ENCODE results near the gene PLEKHM2. TPM values are rescaled to one million over a fixed set of nuclear protein-coding genes. Genes with fewer than 3 reads are reported as not detected.

PLEKHM2 gene
- total RNA-seq, 1 donor from 2014 or later: 88.1 TPM

DNA sequence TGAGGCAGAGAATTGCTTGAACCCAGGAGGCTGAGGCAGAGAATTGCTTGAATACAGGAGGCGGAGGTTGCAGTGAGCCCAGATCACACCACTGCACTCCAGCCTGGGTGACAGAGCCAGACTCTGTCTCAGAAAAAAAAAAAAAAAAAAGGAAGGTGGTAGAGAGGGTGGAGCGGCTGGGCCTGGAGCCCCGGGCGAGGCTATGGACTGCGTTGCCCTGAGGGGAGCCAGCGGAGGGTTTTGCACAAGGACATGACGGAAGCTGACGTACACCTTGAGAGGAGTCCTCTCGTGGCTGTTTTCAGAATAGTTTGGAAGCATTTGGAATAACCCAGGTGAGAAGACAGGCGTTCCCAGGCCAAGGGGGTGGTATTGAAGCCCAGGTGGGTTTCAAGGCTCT lies 67.6 kb downstream of the PLEKHM2 start:
- H3K27me3 Mint-ChIP-seq (ENCODE audit: unreplicated experiment): no peaks in the 10 kb centered on the region
- TF ChIP-seq, protein P1, sequence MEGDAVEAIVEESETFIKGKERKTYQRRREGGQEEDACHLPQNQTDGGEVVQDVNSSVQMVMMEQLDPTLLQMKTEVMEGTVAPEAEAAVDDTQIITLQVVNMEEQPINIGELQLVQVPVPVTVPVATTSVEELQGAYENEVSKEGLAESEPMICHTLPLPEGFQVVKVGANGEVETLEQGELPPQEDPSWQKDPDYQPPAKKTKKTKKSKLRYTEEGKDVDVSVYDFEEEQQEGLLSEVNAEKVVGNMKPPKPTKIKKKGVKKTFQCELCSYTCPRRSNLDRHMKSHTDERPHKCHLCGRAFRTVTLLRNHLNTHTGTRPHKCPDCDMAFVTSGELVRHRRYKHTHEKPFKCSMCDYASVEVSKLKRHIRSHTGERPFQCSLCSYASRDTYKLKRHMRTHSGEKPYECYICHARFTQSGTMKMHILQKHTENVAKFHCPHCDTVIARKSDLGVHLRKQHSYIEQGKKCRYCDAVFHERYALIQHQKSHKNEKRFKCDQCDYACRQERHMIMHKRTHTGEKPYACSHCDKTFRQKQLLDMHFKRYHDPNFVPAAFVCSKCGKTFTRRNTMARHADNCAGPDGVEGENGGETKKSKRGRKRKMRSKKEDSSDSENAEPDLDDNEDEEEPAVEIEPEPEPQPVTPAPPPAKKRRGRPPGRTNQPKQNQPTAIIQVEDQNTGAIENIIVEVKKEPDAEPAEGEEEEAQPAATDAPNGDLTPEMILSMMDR (IDR thresholded peaks at IDR 0.05): no peak
- H3K4me3 Mint-ChIP-seq (ENCODE audit: unreplicated experiment): no peak overlapping the region
- DNase-seq (ENCODE audit: extremely low spot score, unreplicated experiment): no peak
- no peaks in the 10 kb centered on the region for H3K9me3 Mint-ChIP-seq (ENCODE audit: unreplicated experiment)
- no peak overlapping the region for H3K27ac Mint-ChIP-seq (ENCODE audit: unreplicated experiment)
- peaks cover 49% of the 10 kb centered on the region for H3K4me1 Mint-ChIP-seq (ENCODE audit: unreplicated experiment)
- H3K36me3 Mint-ChIP-seq (ENCODE audit: unreplicated experiment): no peaks in the 10 kb centered on the region

DNA sequence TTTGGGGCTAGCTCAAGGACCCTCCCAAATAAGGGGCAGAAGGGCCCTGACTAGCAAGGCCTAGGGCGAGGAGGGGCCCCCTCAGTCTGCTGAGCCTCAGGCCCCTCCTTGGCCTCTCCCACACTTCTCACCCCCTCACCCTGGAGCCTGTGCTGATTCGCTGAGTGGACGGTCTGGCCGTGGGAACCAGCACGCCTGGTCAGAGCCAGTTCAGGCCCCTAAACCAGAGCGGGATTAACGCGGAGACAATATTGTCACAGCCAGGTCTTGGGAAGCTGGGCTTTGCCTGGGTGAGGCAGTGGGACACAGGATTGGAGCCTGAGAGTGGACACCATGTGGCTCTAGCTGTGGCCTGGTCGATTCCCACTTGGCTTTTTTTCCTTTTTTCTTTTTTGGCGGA lies 69.7 kb downstream of the PLEKHM2 start:
- no peak for DNase-seq (ENCODE audit: extremely low spot score, unreplicated experiment)
- TF ChIP-seq, protein P1 (IDR thresholded peaks at IDR 0.05): no peak
- Mint-ChIP-seq H3K36me3 (ENCODE audit: unreplicated experiment) (no peaks in the 10 kb centered on the region), H3K9me3 (ENCODE audit: unreplicated experiment) (no peaks in the 10 kb centered on the region), H3K27ac (ENCODE audit: unreplicated experiment) (no peak overlapping the region), H3K4me3 (ENCODE audit: unreplicated experiment) (no peak overlapping the region), H3K4me1 (ENCODE audit: unreplicated experiment) (peaks cover 44% of the 10 kb centered on the region), H3K27me3 (ENCODE audit: unreplicated experiment) (no peaks in the 10 kb centered on the region)

DNA sequence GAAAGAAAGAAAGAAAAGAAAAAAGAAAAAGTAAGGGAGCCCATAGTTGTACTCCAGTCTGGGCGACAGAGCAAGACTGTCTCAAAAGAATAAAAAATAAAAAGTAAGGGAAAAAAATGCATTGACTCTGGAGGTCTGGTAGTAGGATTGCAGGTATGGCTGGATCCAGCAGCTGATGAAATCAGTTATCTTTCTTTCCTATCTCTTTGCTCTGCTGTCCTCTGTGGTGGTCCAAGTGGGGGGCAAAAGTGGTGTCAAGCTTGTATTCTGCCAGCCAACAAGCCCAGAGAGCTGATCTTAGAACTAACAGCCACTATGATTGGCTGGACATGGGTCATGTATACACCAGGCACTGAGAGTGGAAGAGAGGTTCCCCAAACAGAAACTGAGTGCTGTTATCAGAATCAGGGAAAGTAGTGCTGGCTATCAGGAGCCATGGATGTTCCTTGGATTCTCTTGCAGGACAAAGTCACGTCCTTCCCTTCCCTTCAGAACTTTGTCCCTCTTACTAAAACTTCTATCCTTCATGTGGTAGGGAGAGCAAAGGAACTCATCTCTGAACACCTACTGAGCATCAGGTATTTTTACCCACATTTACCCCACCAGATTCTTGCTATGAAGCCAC lies 71.0 kb downstream of the PLEKHM2 start:
- H3K27me3 Mint-ChIP-seq (ENCODE audit: unreplicated experiment): no peaks in the 10 kb centered on the region
- H3K36me3 Mint-ChIP-seq (ENCODE audit: unreplicated experiment): no peaks in the 10 kb centered on the region
- H3K27ac Mint-ChIP-seq (ENCODE audit: unreplicated experiment): no peak overlapping the region
- no peaks in the 10 kb centered on the region for H3K9me3 Mint-ChIP-seq (ENCODE audit: unreplicated experiment)
- H3K4me3 Mint-ChIP-seq (ENCODE audit: unreplicated experiment): no peak overlapping the region
- DNase-seq (ENCODE audit: extremely low spot score, unreplicated experiment): no peak
- H3K4me1 Mint-ChIP-seq (ENCODE audit: unreplicated experiment): peaks cover 39% of the 10 kb centered on the region
- TF ChIP-seq, protein P1 (IDR thresholded peaks at IDR 0.05): no peak

DNA sequence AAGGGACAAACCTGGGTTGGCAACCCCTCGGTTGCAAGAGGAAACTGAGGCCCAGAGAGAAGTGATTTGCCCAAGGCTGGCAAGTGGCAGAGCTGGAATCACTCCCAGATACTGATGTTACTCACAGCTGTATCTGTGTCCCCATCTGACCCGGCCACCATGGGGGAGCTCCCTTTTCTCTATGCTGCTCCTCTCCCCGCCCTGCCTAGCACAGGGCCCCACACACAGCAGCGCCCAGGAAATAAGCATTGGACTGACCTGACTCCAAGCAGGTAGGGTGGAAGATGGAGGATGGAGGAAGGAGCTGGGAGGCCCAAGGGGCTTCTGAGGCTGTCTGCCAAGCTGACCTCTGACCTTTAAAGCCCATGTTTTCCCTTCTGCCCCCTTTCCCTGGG lies 71.5 kb downstream of the PLEKHM2 start:
- TF ChIP-seq, protein P1 (IDR thresholded peaks at IDR 0.05): no peak
- Mint-ChIP-seq H3K36me3 (ENCODE audit: unreplicated experiment) (no peaks in the 10 kb centered on the region), H3K4me3 (ENCODE audit: unreplicated experiment) (no peak overlapping the region), H3K27me3 (ENCODE audit: unreplicated experiment) (no peaks in the 10 kb centered on the region), H3K4me1 (ENCODE audit: unreplicated experiment) (peaks cover 39% of the 10 kb centered on the region), H3K27ac (ENCODE audit: unreplicated experiment) (no peak overlapping the region), H3K9me3 (ENCODE audit: unreplicated experiment) (no peaks in the 10 kb centered on the region)
- DNase-seq (ENCODE audit: extremely low spot score, unreplicated experiment): no peak

DNA sequence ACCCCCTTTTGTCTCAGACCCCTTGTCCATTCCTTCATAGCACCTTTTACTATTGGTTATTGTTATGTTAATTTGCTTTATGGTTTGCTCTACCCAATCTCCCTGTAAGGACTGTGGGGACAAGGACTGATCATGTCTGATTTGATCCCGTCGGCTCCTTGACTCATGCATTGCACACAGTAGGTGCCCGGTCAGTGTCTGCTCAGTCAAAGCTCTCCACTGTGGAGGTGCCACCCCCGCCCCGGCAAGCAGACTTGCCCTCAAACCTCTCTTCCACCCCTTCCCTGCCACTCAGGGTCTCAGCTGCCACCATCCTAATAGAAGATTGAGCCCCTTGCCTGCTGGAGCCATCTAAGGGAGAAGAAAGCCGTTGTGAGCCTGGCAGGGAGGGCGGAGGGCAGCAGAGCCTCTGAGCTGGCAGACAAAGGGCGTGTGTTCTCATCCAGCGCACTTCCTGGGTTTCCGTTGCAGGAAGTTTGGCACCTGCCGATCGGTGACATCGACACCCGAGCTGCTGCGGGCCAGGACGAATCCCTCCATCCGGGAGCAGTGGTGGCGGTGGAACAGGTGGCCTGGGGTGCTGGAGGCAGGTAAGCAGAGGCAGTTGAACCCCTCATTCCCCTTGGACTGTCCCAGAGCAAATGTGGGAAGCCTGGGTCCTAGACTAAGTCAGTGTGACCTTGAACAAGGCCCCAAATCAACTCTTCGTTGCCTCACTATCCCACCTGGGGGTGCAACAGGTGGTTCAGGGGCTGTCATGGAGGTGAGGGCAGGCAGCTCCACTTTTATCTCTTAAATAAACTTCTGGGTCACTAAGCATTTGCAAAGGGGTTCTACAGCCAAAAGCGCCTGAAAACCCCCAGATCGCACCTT lies 72.3 kb downstream of the PLEKHM2 start:
- H3K4me3 Mint-ChIP-seq (ENCODE audit: unreplicated experiment): no peak overlapping the region

More for the DNA sequence above, 72.3 kb downstream of the PLEKHM2 start:
- Mint-ChIP-seq H3K4me1 (ENCODE audit: unreplicated experiment) (peaks cover 43% of the 10 kb centered on the region), H3K9me3 (ENCODE audit: unreplicated experiment) (no peaks in the 10 kb centered on the region), H3K36me3 (ENCODE audit: unreplicated experiment) (no peaks in the 10 kb centered on the region), H3K27me3 (ENCODE audit: unreplicated experiment) (no peaks in the 10 kb centered on the region), H3K27ac (ENCODE audit: unreplicated experiment) (no peak overlapping the region)
- TF ChIP-seq, protein P1 (IDR thresholded peaks at IDR 0.05): no peak
- no peak for DNase-seq (ENCODE audit: extremely low spot score, unreplicated experiment)
